Measurements from ENCODE around the gene IPO8. TPM values are rescaled to one million over a fixed set of nuclear protein-coding genes. Genes with fewer than 3 reads are reported as not detected.

IPO8 gene
- total and polyA plus RNA-seq, 2 of the 8 experiments (the other 6 are each of a cell fraction or from before 2014, with no cell fraction given), result 7.2 to 59.8 TPM

DNA sequence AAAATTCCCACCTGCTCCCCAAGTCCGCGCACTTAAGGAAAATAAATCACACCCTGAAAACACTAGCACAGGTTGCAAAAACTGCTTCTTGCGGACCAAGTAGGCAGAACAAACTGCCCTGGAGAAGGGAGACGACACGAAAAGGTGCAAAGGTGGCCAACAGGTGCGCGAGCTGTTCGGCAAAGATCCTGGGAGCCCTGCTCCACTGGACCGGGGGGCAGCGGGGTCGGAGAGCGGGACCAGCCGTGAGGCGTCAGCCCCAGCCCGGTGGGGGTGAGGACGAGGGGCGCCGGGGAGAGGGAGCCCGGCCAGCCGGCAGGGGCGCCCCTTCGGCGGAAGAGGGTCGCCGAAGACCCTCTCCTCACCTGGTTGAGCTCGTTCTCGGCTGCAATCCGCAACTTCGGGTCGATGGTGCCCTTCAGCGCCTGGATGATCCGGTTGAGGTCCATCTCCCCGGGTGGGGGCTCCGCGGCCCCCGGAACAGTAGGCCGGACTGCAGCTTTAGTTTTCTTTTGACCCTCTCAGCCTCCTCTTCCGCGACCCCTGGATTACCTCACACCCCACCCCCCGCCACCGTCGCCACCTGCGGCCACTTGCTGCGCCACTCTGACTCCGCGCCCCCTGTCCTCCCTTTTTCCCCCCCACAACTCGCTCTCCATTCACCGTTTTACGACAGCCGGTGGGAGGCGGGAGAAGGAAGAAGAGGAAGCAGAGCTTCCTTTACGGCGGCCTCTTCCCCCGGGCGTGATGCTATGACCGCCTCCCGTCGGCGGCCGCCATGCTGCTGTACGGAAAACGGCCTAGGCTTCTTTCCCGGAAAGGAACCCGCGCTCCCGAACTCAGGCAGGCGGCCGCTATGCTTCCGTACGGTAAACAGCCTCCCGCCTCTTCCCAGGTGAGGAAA is at the start of gene IPO8 (continued):
- TF ChIP-seq EP300 (IDR thresholded peaks at IDR 0.05; ENCODE audit: borderline replicate concordance in 1 of 2, low read depth in 2 of 2, low read length in 2 of 2), result peak in 1 of 2 experiments; percentile 10; a peak in 1 of 3 replicates
- 0 out of 2 replicates have a peak, but pooled peaks have one; percentile 3 for TF ChIP-seq TCF12 (IDR thresholded peaks at IDR 0.05; ENCODE audit: low read depth, low read length)
- TF ChIP-seq ASH2L (IDR thresholded peaks at IDR 0.05; ENCODE audit: low read length), result peak; percentile 40
- peak; percentile 55; the same call in 1 of the 2 replicates for TF ChIP-seq TBP (IDR thresholded peaks at IDR 0.05; ENCODE audit: low read depth, low read length)
- TF ChIP-seq POU5F1 (IDR thresholded peaks at IDR 0.05; ENCODE audit: low read depth, low read length), result no peak
- TF ChIP-seq CHD2 (IDR thresholded peaks at IDR 0.05; ENCODE audit: low read length), result peak; percentile 38; the same call in 1 of the 2 replicates
- TF ChIP-seq CREB1 (IDR thresholded peaks at IDR 0.05), result peak; percentile 68; the same call in 1 of the 2 replicates
- peak; percentile 49 for TF ChIP-seq SAP30 (IDR thresholded peaks at IDR 0.05; ENCODE audit: insufficient read depth, insufficient replicate concordance, low read length)
- TF ChIP-seq RBBP5 (IDR thresholded peaks at IDR 0.05; ENCODE audit: borderline replicate concordance, low read depth, low read length), result peak; percentile 80
- TF ChIP-seq MAX (IDR thresholded peaks at IDR 0.05), result peak; percentile 32; the same call in 1 of the 2 replicates
- 0 out of 2 replicates have a peak, but pooled peaks have one; percentile 25 for TF ChIP-seq SRF (IDR thresholded peaks at IDR 0.05; ENCODE audit: low read depth, low read length)
- peak; percentile 91 for TF ChIP-seq KDM4A (IDR thresholded peaks at IDR 0.05; ENCODE audit: low read depth, low read length, severe bottlenecking)
- peak; percentile 21; the same call in 1 of the 2 replicates for TF ChIP-seq SIX5 (IDR thresholded peaks at IDR 0.05; ENCODE audit: low read depth, low read length)
- TF ChIP-seq POLR2A (IDR thresholded peaks at IDR 0.05; ENCODE audit: control extremely low read depth in 1 of 2, low read depth in 2 of 2, low read length in 2 of 2), result peak in 1 of 2 experiments; percentile 71; a peak in 2 of 3 replicates
- TF ChIP-seq RAD21 (IDR thresholded peaks at IDR 0.05 in 1 of 2, conservative IDR thresholded peaks at IDR 0.05 in 1 of 2; ENCODE audit: low read depth in 2 of 2, low read length in 2 of 2), result 0 out of 4 replicates have a peak, but pooled peaks of 1 of the 2 experiments have one; percentile 0
- peak; percentile 6 to 42 (median 33); a peak in 2 of 4 replicates for TF ChIP-seq CTCF (IDR thresholded peaks at IDR 0.05; ENCODE audit: control extremely low read depth in 1 of 3, insufficient read depth in 1 of 3, low read depth in 1 of 3, low read length in 3 of 3)
- TF ChIP-seq BACH1 (IDR thresholded peaks at IDR 0.05; ENCODE audit: low read length), result no peak
- TF ChIP-seq, protein P1, sequence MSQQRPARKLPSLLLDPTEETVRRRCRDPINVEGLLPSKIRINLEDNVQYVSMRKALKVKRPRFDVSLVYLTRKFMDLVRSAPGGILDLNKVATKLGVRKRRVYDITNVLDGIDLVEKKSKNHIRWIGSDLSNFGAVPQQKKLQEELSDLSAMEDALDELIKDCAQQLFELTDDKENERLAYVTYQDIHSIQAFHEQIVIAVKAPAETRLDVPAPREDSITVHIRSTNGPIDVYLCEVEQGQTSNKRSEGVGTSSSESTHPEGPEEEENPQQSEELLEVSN (IDR thresholded peaks at IDR 0.05), result no peak; the same call in 1 of the 2 replicates
